HEK293T (cell line): ENCODE results near the gene GLIPR2.

Experiments
- ELF4 ChIP-seq: fragments of 450-650 bp; IDR thresholded peaks from 2 replicates; pipeline ENCODE4 v1.6.1; 2017; ENCODE audit warnings: antibody characterized with exemption
- FOXM1 ChIP-seq: fragments of 450-650 bp; IDR thresholded peaks from 2 replicates; pipeline ENCODE4 v1.6.1; 2017; ENCODE audit warnings: mild to moderate bottlenecking, borderline replicate concordance
- SP1 ChIP-seq: fragments of 450-650 bp; IDR thresholded peaks from 2 replicates; pipeline ENCODE4 v1.6.1; 2017

DNA sequence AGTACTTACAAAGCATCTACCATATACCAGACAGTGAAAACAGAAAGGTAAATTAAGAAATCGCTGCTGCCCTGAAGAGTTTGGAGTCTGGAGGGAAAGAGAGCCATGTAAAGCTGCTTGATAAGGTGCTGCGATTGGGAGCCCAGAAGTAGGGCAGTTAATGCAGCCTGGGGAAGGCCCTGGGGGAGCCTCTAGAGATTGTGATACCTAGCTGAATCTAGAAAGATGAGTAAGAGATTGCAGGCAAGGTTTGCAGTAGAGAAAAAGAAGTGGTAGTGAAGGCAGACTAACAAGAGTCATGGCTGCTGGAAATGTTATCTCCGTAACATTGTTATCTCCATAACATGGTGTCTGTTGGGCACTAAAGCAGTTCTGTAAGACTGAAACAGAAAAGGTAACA, 24.0 kb upstream of the GLIPR2 start:
- TF ChIP-seq FOXM1 (no peak), SP1 (no peak), ELF4 (no peak)
